Ovary (tissue), 3 donors: Measurements from ENCODE around the gene MAPKAP1.

ENCODE experiments used
- CTCF ChIP-seq, 3 donors: fragments of 450-650 bp in 2 of 3; fragments of 200-600 bp in 1 of 3; IDR thresholded peaks; one replicate each; pipeline versions ENCODE4 v1.5.1 to v1.8.0; 2016 to 2022; ENCODE audit warnings: antibody characterized with exemption in 3 of 3, mild to moderate bottlenecking in 1 of 3
- POLR2A ChIP-seq: fragments of 450-650 bp; IDR thresholded peaks from one replicate; pipeline ENCODE4 v1.6.1; 2017; ENCODE audit warnings: antibody characterized with exemption, mild to moderate bottlenecking, moderate library complexity
- donor health status: DM: no; HTN: no; CAD: no.

- TF ChIP-seq CTCF (IDR thresholded peaks at IDR 0.05): no peak
- TF ChIP-seq POLR2A: no peak
These were observed 213.6 kb downstream of the MAPKAP1 start for GRCh38 chr9:125493384-125493783.
